NCI-H128 (cell line): ENCODE data around the gene RNF157.

Experiments used
- DNase-seq: peaks from one replicate; lab custom pipeline; 2025; ENCODE audit not compliant: unreplicated experiment; lab: John Stamatoyannopoulos, UW

RNF157 gene

DNA sequence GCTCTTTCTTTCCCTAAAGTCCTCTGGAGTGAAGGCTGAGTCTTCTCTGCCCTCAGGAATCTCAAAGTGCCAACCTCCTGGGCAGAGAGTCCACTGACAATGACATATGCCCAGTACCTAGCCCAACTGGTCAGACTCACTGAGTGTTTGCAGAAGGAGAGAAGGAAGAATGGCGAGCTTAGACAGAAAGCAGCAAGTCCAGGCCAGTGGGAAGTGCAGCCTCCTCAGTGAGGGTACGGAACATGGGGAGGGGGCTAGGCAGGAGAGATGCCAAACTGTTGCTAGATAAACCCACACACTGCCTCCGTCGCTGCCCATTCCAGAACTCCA is 137.4 kb downstream of the RNF157 start:
- DNase-seq, result no peak

DNA sequence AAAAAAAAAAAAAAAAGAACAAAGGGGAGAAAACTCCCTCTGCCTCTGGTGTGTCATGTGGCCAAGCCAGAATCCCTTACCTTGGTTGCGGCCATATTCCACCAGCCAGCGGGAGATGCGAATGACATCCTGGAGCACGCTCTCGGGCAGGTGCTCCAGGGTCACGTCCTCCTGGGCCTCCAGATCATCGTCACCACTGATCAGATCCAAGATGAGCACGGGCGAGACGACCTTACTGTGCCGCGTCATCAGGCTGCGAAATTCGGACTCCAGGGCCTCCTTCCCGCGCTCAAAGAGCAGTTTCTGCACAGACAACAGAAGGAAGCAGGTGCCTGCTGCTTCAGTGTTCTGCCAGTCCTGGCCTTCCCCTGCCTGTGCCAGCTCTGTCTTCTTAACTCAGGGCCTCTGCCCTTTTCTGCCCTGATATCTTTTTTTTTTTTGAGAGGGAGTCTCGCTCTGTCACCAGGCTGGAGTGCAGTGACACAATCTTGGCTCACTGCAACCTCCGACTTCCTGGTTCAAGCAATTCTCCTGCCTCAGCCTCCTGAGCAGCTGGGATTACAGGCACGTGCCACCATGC is 142.5 kb downstream of the RNF157 start:
- no peak for DNase-seq

DNA sequence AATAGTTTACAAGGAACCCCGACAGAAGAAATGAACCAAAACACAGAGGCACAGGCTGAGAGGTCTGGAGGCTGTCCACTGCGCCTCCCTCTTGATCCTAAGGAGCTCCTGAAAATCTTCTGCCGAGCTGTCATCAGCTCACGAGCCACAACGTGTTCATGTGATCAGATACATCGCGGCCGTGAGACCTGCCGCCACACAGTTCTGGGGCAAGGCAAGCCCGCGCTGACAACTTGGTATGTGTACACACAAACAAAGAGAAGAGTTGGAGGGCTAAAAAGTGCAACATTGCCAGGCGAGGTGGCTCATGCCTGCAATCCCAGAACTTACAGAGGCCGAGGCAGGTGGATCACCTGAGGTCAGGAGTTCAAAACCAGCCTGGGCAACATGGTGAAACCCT is 144.3 kb downstream of the RNF157 start:
- no peak for DNase-seq

DNA sequence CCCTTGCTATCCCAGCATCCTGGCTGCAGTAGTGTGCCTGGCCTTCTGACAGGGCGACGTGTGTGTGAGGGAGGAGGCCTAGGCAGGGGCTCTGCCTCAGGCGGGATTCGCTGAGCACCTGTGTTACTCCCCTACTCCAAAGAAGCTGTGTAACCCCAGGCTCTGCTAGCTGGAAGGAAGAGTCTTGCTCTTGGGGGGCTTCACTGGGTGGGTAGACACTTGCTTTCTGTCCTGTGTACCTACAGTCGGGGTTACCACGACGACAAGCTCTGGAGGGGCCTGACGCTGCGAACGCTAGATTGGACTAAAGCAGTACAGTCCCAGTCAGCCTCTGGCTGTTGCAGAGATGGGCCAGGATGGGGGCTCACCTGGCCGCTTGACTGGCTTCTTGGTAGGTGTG is 146.2 kb downstream of the RNF157 start:
- DNase-seq, result no peak

DNA sequence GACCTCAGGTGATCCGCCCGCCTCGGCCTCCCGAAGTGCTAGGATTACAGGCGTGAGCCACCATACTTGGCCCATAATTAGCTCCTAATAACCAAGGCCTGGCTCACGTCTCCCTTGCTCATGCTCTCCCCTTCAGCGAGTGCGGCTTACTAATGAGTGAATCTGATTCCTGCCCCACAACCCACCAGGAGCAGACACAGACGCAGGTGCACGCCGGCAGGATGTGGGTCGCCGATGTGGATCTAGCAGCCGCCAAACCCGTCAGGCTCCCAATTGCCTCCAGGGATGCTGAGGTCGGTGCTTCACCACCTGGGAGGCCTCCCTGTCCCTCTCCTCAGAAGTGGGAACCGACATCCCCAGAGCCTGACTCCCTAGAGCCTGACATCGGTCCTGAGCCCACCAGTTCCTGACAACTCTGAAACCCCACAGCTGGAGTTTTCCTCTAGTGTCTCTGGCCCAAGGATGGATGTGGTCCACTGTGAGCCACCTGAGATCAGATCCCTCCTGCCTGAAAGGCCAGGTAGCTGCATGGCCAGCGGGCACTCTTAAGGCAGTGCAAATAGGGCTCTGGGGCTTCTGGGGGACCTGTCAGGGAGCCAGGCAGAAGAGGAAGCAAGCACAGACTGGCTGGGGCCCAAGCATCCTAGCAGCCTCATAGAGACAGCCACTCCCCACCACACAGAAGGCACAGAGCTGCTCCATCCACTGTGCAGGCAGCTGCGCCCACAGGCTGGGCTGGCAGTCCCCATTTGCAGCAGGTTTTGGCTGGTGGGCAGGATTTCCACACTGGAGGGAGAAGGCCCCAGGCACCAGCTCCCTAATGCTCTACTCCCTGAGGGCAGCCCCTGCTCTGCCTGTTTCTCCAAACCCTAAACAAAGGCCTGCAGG is 147.5 kb downstream of the RNF157 start:
- DNase-seq, result no peak
